A549 (cell line): ENCODE data around the gene USP25. TPM values are rescaled to one million over a fixed set of nuclear protein-coding genes. Genes with fewer than 3 reads are reported as not detected.

Experiments
- ATAC-seq, 2 experiments: fragments of 200-7000 bp in 1 of 2; fragments of >200 bp in 1 of 2; cut with Nextera tagmentation in 1 of 2; cut with Tn5 transposase in 1 of 2; 3 replicates each; pipeline versions ENCODE4 v1.8.0 to v1.9.1; 2018 to 2020; ENCODE audit warnings: mild to moderate bottlenecking in 1 of 2, moderate library complexity in 1 of 2
- CTCF ChIA-PET: fragments of 300-600 bp; sonication (Branson Sonifier 250); formaldehyde crosslinking; extraction: SDS; loops from one replicate; lab custom pipeline; 2021; ENCODE audit warnings: antibody characterized with exemption, inconsistent platforms; lab: Yijun Ruan, JAX
- POLR2A ChIA-PET: fragments of 350-600 bp; formaldehyde crosslinking; extraction: SDS; loops from one replicate; lab custom pipeline; 2021; ENCODE audit warnings: antibody characterized with exemption, inconsistent platforms; lab: Yijun Ruan, JAX
- DNase-seq, 2 experiments: peaks; one replicate each; pipeline versions ENCODE4 v3.0.0 to v3.0.0-alpha.2; 2011 to 2016; ENCODE audit warnings: low read depth in 1 of 2, low spot score in 1 of 2
- FAIRE-seq: peaks from 2 replicates; lab custom pipeline; 2011; peaks lifted over from hg19 to GRCh38; lab: Jason Lieb, UNC
- H3K27ac ChIP-seq, 2 experiments: fragments of >200 bp; sonication (Bioruptor Twin); formaldehyde crosslinking; 3 replicates each; pipeline ENCODE4 v1.5.1; 2016 to 2017
- H3K4me1 ChIP-seq: fragments of >200 bp; sonication (Bioruptor Twin); formaldehyde crosslinking; 3 replicates; pipeline ENCODE4 v1.6.1; 2016
- H3K4me2 ChIP-seq: fragments of >200 bp; sonication (Bioruptor Twin); formaldehyde crosslinking; 3 replicates; pipeline ENCODE4 v1.6.1; 2016
- H3K4me3 ChIP-seq: fragments of >200 bp; sonication (Bioruptor Twin); formaldehyde crosslinking; 3 replicates; pipeline ENCODE4 v1.5.1; 2016
- H3K9me3 ChIP-seq: fragments of >200 bp; sonication (Bioruptor Twin); formaldehyde crosslinking; 3 replicates; pipeline ENCODE4 v1.6.1; 2016
- CBX8 ChIP-seq: fragments of 200-600 bp; sonication (generic); IDR thresholded peaks from 2 replicates; pipeline ENCODE4 v1.6.1; 2016
- CHD2 ChIP-seq: fragments of 150-350 bp; IDR thresholded peaks from 2 replicates; pipeline ENCODE4 v1.6.1; 2014; ENCODE audit warnings: low read length; ENCODE audit not compliant: partially characterized antibody
- CHD4 ChIP-seq: fragments of 200-600 bp; sonication (generic); IDR thresholded peaks from 2 replicates; pipeline ENCODE4 v1.6.1; 2016; ENCODE audit warnings: antibody characterized with exemption, mild to moderate bottlenecking, borderline replicate concordance
- CTCF ChIP-seq: fragments of >200 bp; sonication (Bioruptor Twin); formaldehyde crosslinking; IDR thresholded peaks from 3 replicates; pipeline ENCODE4 v1.5.1; 2016
- ELK1 ChIP-seq: fragments of 150-350 bp; IDR thresholded peaks from 2 replicates; pipeline ENCODE4 v1.6.1; 2014; ENCODE audit warnings: low read depth, mild to moderate bottlenecking, low read length
- FOSL2 ChIP-seq, 2 experiments: fragments of 450-650 bp in 1 of 2; fragments of >200 bp in 1 of 2; sonication (Bioruptor Twin) in 1 of 2; formaldehyde crosslinking; IDR thresholded peaks; 2 replicates each; pipeline versions ENCODE4 v1.5.0 to v1.6.1; 2016 to 2020; ENCODE audit warnings: mild to moderate bottlenecking in 1 of 2, moderate library complexity in 1 of 2
- HDAC2 ChIP-seq: fragments of 200-600 bp; sonication (generic); IDR thresholded peaks from 2 replicates; pipeline ENCODE4 v1.6.1; 2016
- HOXB5 ChIP-seq: fragments of 250-450 bp; sonication (Bioruptor Pico); IDR thresholded peaks from 2 replicates; pipeline ENCODE4 v1.5.0; 2020; ENCODE audit warnings: mild to moderate bottlenecking, moderate library complexity
- KDM1A ChIP-seq: fragments of 200-600 bp; sonication (generic); IDR thresholded peaks from 2 replicates; pipeline ENCODE4 v1.6.1; 2016; ENCODE audit warnings: low read depth, mild to moderate bottlenecking
- KDM5A ChIP-seq: fragments of 200-600 bp; sonication (generic); IDR thresholded peaks from 2 replicates; pipeline ENCODE4 v1.6.1; 2016; ENCODE audit warnings: antibody characterized with exemption, mild to moderate bottlenecking
- MAFK ChIP-seq: fragments of 450-650 bp; IDR thresholded peaks from 2 replicates; pipeline ENCODE4 v1.6.1; 2014; ENCODE audit not compliant: partially characterized antibody
- MYC ChIP-seq: IDR thresholded peaks from 2 replicates; pipeline ENCODE4 v1.6.1; 2012; ENCODE audit warnings: mild to moderate bottlenecking, inconsistent platforms, low read length, improper control_type of control experiment, borderline replicate concordance
- NFE2L2 ChIP-seq: fragments of 150-350 bp; conservative IDR thresholded peaks from 2 replicates; pipeline ENCODE4 v1.6.1; 2014; ENCODE audit warnings: low read length
- NR3C1 ChIP-seq: fragments of >200 bp; sonication (Bioruptor Twin); formaldehyde crosslinking; IDR thresholded peaks from 3 replicates; pipeline ENCODE4 v1.6.1; 2017
- RARB ChIP-seq: fragments of 250-450 bp; sonication (Bioruptor Pico); IDR thresholded peaks from 2 replicates; pipeline ENCODE4 v1.8.0; 2021; ENCODE audit warnings: mild to moderate bottlenecking, moderate library complexity
- SMC3 ChIP-seq: fragments of >200 bp; sonication (Bioruptor Twin); formaldehyde crosslinking; IDR thresholded peaks from 3 replicates; pipeline ENCODE4 v1.6.1; 2018; ENCODE audit warnings: inconsistent platforms
- TP53 ChIP-seq: fragments of 250-450 bp; sonication (Bioruptor Pico); IDR thresholded peaks from 2 replicates; pipeline ENCODE4 v1.5.0; 2021; ENCODE audit warnings: mild to moderate bottlenecking, moderate library complexity
- ZSCAN20 ChIP-seq: fragments of 250-450 bp; sonication (Bioruptor Pico); IDR thresholded peaks from 2 replicates; pipeline ENCODE4 v1.8.0; 2022; ENCODE audit warnings: mild to moderate bottlenecking, moderate library complexity
- WGBS: methylation state at CpG from one replicate; pipeline ENCODE4 v1.1.6; 2017; ENCODE audit errors: missing lambda C conversion rate; 5-methylcytosine and 5-hydroxymethylcytosine counted together
- polyA plus RNA-seq, 4 experiments: library from polyadenylated mRNA; depleted of rRNA in 3 of 4; stranded (reverse); fragments of >200 nt; fragmentation: RNase III in 1 of 4; extraction: RNeasy Plus Mini Kit Qiagen cat#74134 plus additional on column Dnase treatment in 1 of 4; gene quantifications; 2 replicates in 3 of 4; 3 replicates in 1 of 4; pipeline ENCODE4 v1.2.3, GENCODE V29; 2011 to 2017
- TF ChIP-seq, protein P1 (sequence below): fragments of 200-600 bp; sonication (generic); IDR thresholded peaks from 2 replicates; pipeline ENCODE4 v1.6.1; 2016; ENCODE audit warnings: antibody characterized with exemption, mild to moderate bottlenecking, moderate library complexity
- TF ChIP-seq, protein P2 (sequence below): fragments of 250-450 bp; sonication (Bioruptor Pico); IDR thresholded peaks from 2 replicates; pipeline ENCODE4 v1.5.0; 2020; ENCODE audit warnings: low read depth, mild to moderate bottlenecking, moderate library complexity
- TF ChIP-seq, protein P3 (sequence below): fragments of >200 bp; sonication (Bioruptor Twin); formaldehyde crosslinking; IDR thresholded peaks from 2 replicates; pipeline ENCODE4 v1.6.1; 2016

The USP25 gene
- polyA plus RNA-seq, 2 of the 4 experiments (the other 2 are of a cell fraction): 15.3 to 33.5 TPM

GRCh38 chr21:15793109-15793508, 63.3 kb downstream of the USP25 start (continued):
- TF ChIP-seq CHD2 (no peak), CHD4 (no peak)

- no peak for FAIRE-seq
Observed at GRCh38 chr21:15793550-15794235, 63.9 kb downstream of the USP25 start.

DNA sequence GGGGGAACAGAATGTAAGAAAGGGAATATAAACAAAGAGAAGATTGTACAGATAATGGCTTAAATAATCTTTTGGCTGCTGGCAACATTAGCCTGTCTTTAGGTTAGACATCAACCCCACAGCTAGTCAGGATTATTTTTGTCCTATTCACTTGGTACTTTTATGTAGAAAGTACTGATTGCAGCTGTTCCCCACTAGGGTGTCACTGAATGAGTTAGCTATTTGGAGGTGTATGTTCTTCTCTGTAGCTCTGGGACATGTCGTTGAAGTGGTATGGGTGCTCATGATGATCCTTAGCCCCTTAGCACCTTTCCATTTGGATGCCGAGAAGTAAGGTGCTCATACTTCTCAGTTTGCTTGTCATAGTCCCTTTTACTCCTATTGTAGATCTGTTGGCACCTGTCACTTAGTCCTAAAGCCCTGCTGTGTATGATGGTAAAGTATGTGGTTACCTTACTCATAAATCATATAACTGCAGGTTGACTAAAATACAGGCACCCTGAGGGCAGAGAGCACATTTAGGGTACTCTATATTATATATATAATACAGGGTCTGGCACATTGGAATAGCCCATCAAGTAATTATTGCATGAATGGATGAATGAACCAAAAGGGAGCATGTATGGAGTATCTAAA, 64.6 kb downstream of the USP25 start:
- CTCF ChIA-PET: no interaction called here
- 94% methylated on average over 2 of the region's 2 CpGs for WGBS
- Histone ChIP-seq H3K9me3 (no peaks in the 10 kb centered on the region), H3K4me1 (peaks cover 30% of the 10 kb centered on the region), H3K4me2 (no peak overlapping the region), H3K4me3 (no peak overlapping the region), H3K27ac (no peak overlapping the region)
- ATAC-seq: no peak
- TF ChIP-seq ZSCAN20 (CRISPR knock-in tag) (no peak), CBX8 (no peak), SMC3 (no peak), NR3C1 (no peak), HOXB5 (CRISPR knock-in tag) (no peak), TP53 (CRISPR knock-in tag) (no peak), FOSL2 (IDR thresholded peaks at IDR 0.05) (no peak), FOSL2 (CRISPR knock-in tag; IDR thresholded peaks at IDR 0.05) (no peak), KDM5A (no peak), ELK1 (no peak), MYC (no peak), MAFK (no peak), CHD4 (no peak), HDAC2 (no peak), CTCF (no peak), NFE2L2 (no peak), KDM1A (no peak), RARB (CRISPR knock-in tag) (no peak)
- TF ChIP-seq, protein P1, sequence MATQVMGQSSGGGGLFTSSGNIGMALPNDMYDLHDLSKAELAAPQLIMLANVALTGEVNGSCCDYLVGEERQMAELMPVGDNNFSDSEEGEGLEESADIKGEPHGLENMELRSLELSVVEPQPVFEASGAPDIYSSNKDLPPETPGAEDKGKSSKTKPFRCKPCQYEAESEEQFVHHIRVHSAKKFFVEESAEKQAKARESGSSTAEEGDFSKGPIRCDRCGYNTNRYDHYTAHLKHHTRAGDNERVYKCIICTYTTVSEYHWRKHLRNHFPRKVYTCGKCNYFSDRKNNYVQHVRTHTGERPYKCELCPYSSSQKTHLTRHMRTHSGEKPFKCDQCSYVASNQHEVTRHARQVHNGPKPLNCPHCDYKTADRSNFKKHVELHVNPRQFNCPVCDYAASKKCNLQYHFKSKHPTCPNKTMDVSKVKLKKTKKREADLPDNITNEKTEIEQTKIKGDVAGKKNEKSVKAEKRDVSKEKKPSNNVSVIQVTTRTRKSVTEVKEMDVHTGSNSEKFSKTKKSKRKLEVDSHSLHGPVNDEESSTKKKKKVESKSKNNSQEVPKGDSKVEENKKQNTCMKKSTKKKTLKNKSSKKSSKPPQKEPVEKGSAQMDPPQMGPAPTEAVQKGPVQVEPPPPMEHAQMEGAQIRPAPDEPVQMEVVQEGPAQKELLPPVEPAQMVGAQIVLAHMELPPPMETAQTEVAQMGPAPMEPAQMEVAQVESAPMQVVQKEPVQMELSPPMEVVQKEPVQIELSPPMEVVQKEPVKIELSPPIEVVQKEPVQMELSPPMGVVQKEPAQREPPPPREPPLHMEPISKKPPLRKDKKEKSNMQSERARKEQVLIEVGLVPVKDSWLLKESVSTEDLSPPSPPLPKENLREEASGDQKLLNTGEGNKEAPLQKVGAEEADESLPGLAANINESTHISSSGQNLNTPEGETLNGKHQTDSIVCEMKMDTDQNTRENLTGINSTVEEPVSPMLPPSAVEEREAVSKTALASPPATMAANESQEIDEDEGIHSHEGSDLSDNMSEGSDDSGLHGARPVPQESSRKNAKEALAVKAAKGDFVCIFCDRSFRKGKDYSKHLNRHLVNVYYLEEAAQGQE: no peak
- TF ChIP-seq, protein P2, sequence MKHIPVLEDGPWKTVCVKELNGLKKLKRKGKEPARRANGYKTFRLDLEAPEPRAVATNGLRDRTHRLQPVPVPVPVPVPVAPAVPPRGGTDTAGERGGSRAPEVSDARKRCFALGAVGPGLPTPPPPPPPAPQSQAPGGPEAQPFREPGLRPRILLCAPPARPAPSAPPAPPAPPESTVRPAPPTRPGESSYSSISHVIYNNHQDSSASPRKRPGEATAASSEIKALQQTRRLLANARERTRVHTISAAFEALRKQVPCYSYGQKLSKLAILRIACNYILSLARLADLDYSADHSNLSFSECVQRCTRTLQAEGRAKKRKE (CRISPR knock-in tag): no peak
- TF ChIP-seq, protein P3, sequence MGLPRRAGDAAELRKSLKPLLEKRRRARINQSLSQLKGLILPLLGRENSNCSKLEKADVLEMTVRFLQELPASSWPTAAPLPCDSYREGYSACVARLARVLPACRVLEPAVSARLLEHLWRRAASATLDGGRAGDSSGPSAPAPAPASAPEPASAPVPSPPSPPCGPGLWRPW: no peak
- POLR2A ChIA-PET: no interaction called here
- no peak for DNase-seq
- no peak for FAIRE-seq

More at GRCh38 chr21:15793550-15794235, 63.9 kb downstream of the USP25 start:
- no peak for ATAC-seq
- ChIA-PET POLR2A (no interaction called here), CTCF (no interaction called here)
- H3K4me2 ChIP-seq: no peak overlapping the region
- H3K4me3 ChIP-seq: no peak overlapping the region
- no peaks in the 10 kb centered on the region for H3K9me3 ChIP-seq
- no peak for DNase-seq
- WGBS: 84% methylated on average over 1 of the region's 1 CpG
- TF ChIP-seq MAFK (peak; percentile 77), KDM5A (no peak)
- H3K27ac ChIP-seq: no peak overlapping the region
- peaks cover 37% of the 10 kb centered on the region for H3K4me1 ChIP-seq
